Stimulated activated CD4-positive, alpha-beta T cell treated with anti-CD3 and anti-CD28 coated beads, Interleukin-12 subunit alpha, Interleukin-12 subunit beta, amount 100 ng/mL, for 4 hours (primary cell): ENCODE data around the gene PEX3.
"Not testable (repeated sequence)": the region's sequence is repeated elsewhere in the genome, so short reads cannot be mapped to it uniquely, and the experiment has no call there.

Experiments used
- DNase-seq: peaks from one replicate; pipeline ENCODE4 v3.0.0-alpha.2; 2020

PEX3 gene

DNA sequence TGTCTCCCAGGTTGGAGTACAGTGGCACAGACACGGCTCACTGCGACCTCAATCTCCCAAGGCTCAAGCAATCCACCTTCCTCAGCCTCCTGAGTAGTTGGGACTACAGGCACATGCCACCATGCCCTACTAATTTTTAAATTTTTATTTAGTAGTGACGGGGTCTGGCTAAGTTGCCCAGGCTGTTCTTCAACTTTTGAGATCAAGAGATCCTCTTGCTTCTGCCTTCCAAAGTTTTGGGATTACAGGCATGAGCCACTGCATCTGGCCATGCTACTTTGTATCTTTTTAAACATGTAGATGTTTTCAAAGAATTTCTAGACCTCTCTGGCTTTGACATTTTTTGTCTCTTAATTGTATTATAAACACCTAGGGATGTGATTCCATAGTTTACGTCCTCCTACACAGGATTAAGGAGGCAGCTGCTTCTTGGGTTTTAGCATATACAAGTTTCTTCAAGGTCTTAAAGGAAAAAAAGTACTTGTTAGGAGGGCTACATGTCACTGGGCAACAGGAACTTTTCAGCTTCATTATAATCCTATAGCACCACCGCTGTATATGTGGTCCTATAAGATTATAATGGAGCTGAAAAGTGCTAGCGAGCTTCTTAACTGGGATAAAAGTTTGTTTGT lies 1.4 kb upstream of the PEX3 start:
- DNase-seq: no peak

DNA sequence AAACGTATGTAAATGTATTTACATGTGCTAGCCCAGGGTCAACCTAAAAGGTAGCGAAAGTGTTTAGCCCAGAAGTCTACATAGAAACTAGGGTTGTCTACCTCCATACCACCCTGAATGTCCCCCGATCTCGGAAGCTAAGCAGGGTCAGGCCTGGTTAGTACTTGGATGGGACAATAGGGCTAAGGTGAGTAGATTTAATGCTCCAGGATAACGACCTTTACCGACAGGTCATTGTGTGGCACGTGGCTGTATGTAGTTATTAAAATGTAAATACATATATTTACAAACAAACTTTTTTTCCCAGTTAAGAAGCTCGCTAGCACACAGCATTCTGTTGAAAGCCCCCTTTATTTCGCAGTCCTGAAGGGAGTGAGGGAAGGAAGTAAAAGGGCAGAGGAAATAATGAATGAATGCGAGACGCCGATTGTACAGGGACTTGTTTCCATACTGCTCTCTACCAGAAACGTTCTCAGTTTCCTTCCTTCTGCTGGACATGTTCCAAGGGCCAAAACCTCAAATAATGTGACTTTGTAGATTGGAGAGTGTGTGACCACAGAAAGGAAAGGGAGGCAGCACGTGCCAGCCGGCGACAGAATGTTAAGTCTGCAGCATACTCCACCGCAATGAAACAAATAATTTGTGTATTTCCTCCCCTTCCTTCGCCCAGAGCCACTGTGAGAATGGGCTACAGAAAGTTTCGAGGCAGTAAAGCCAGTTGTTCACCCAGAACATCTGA lies 722 bp upstream of the PEX3 start:
- no peak for DNase-seq

- DNase-seq: no peak
These were observed 926 bp downstream of the PEX3 start for GRCh38 chr6:143451531-143451930.

DNA sequence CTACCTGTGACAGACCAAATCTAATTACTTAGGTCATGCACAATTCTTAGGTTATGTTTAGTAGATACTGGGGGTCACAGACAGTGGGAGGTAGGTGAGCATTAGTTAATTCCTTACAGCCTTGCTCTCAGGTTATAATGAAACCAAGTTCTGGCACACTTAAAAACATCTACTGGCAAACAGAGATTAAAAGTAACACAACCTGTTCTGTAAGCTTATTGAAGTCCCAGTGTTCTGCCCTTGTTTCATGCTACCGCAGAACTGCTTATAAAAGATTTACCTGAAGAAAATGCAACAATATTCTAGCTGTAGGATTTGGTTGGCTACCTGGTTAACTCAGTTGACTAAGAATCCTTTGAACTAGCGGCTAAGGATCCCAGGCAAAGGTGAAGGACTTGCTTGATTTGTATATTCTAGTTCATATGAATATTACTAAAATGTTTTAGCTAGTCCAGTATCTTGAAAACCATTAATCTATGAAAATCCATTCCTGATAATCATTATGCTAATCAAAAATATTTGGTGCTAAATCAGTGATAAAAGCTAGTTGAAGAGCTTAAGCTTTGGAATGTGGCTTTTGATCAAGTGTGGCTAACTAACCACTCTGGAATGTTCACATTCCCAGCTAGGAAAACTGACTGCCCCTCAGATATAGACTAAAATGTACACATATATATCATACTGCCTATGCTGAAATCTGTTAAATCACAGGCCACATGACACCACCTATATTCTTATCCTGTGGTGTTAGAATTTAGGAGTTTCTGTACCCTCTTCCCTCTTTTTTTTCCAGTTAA lies 7.2 kb downstream of the PEX3 start:
- no peak for DNase-seq

DNA sequence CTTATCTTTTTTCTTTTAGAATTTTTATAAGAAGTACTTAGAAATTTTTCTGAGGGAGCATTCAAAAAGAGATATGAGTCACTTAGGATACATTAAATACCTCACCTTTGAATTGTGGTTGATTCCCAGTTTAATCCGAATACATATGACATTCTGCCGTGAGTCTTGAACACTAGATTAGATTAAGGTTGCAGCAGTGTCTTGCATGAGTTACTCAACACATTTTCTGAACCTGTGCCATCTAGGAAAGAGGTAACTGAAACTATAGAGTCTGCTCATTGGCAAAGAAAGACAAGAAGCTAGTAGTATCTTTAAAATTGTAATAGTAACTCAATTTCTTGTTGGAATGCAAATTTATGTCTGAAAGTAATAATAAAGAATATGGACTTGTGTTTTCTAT lies 14.9 kb downstream of the PEX3 start:
- DNase-seq: no peak

GRCh38 chr6:143468026-143468425 lies 17.4 kb downstream of the PEX3 start:
- DNase-seq: no peak

GRCh38 chr6:143468823-143469222 lies 18.2 kb downstream of the PEX3 start:
- not testable (repeated sequence) for DNase-seq

- no peak for DNase-seq
These were observed 21.2 kb downstream of the PEX3 start for GRCh38 chr6:143471822-143472221.

- no peak for DNase-seq
These were observed 25.9 kb downstream of the PEX3 start for GRCh38 chr6:143476545-143476944.

DNA sequence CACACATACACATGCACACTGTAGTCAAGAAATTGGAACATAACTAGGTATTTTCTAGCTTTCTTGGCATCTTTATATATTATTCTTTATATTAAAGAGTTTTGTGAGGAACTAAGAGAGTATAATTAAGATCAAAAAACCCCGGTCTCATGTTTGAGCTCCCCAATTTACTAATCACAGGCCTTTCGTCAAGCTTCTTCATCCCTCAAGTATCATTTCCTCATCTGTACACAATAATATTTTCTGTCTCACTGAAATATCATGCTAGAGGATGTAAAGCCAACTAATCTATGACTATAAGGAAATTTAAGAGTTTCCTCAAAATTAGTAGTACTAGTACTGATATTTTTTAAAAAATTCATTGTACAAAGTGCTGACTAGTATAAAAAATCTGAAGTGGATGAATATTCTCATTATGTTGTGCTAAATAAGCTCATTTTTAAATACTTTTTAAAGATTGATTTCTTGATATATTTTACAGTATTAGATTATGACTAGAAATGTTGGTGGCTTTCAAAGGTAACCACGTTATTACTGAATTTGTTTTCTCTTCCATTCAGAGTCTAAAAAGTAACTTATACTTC lies 28.0 kb downstream of the PEX3 start:
- no peak for DNase-seq

- no peak for DNase-seq
These were observed 32.0 kb downstream of the PEX3 start for GRCh38 chr6:143482593-143482992.

DNA sequence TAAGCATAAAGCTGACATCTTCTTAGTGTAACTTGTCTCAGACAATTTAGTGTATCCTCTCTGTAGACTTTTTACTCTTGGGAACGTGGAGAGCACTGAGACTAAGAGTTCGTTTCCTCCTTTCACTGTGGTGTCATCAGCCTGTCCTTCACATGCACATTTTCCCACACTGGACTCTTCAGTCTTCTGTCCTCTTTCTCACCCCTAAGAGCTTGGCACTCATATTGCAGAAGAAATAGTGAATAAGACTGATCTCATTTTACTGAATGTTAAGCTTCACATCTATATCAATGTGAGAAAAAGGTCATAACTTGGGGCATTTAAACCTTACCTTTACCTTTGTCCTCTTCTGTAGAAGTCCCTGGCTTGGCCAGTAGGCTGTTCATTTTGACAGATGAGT lies 35.4 kb downstream of the PEX3 start:
- DNase-seq: no peak

GRCh38 chr6:143486752-143487151 lies 36.1 kb downstream of the PEX3 start:
- no peak for DNase-seq

DNA sequence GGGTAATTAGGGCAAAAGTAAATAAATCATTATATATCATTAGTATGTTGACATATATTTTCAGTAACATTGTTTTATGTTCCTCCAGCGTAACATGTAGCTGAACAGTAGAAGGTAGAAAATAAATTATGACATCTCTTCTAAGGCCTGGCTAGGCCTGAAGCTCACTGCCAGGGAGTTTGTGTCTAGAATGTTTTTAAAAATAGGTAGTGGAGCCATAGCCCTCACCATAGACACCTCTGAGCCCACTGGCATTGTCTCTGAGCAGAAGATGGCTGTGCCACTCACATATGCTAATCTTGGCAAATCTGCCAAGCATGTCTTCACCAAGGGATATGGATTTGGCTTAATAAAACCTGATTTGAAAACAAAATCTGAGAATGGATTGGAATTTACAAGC lies 39.6 kb downstream of the PEX3 start:
- DNase-seq: no peak

- DNase-seq: no peak
These were observed 40.2 kb downstream of the PEX3 start for GRCh38 chr6:143490775-143491174.

GRCh38 chr6:143496974-143497373 lies 46.4 kb downstream of the PEX3 start:
- DNase-seq: no peak

DNA sequence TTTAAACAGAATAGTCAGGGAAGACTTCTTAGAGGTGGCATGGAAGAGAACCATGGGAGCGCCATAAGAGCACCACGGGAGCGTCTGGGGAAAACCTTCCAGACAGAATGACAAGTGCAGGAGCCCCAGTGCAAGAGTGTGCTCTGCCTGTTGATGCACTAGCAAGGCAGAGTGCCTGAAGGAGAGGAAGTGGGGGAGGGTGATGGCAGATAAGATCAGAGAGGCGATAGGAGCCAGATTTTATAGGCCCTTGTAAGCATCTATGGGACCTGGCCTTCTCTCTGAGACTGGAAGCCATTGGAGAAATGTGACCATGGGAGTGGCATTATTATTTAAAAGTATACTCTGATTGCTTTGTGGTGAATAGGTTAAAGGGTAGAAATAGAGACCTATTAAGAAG lies 47.8 kb downstream of the PEX3 start:
- no peak for DNase-seq

DNA sequence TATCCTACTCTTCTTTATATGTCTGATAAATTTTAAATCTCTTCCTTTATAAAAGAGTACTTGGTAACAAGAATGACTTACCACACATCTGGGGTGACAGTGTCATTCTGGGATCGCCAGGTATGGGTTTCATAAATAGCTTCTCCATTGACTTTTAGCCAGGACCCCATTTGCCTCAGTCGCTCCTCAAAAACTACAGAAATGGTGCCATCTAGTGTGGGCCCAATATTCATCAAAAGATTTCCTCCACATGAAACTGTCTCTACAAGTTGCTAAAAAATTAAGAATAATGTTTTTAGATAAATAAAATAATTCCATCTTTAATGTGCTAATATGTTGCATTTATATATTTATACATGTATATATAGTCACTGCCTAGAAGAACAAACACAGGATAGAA lies 51.2 kb downstream of the PEX3 start:
- DNase-seq: no peak

GRCh38 chr6:143504369-143504768 lies 53.8 kb downstream of the PEX3 start:
- no peak for DNase-seq

GRCh38 chr6:143505111-143505510 lies 54.5 kb downstream of the PEX3 start:
- no peak for DNase-seq

DNA sequence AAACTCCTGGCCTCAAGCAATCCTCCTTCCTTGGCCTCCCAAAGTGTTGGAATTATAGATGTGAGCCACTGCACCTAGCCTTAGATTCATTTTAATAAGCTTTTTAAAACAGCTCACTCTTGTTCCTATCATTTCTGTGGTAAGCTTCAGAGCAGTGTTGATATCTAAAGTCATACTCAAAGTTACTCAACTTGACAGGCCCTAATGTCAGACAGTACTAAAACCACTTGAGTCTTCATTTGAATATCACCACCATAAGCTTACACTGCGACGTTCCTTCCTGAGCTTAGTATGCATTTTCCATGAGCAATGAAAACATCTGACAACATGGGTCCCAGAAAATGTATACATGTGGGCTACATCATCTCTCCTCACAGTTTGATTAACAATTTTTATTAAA lies 54.9 kb downstream of the PEX3 start:
- no peak for DNase-seq

GRCh38 chr6:143506199-143506598 lies 55.6 kb downstream of the PEX3 start:
- no peak for DNase-seq

- DNase-seq: no peak
These were observed 56.0 kb downstream of the PEX3 start for GRCh38 chr6:143506620-143507019.
